SK-N-SH treated with all-trans-retinoic acid at 6 μM for 48 hours (cell line): Measurements from ENCODE around the gene HIBCH.

ENCODE experiments used
- ATAC-seq: fragments of 200-7000 bp; cut with Tn5 transposase; 3 replicates; pipeline ENCODE4 v1.9.1; 2020; ENCODE audit warnings: mild to moderate bottlenecking, moderate library complexity
- ARNTL ChIP-seq: fragments of 450-650 bp; formaldehyde crosslinking; IDR thresholded peaks from 2 replicates; pipeline ENCODE4 v1.5.0; 2020; ENCODE audit warnings: low read depth, mild to moderate bottlenecking, moderate library complexity, borderline replicate concordance
- CREB5 ChIP-seq: fragments of 250-450 bp; sonication (Bioruptor Pico); IDR thresholded peaks from 2 replicates; pipeline ENCODE4 v1.5.1; 2020; ENCODE audit warnings: low read depth, mild to moderate bottlenecking, moderate library complexity
- CSDC2 ChIP-seq: fragments of 250-450 bp; sonication (Bioruptor Pico); IDR thresholded peaks from 2 replicates; pipeline ENCODE4 v1.5.0; 2020; ENCODE audit warnings: mild to moderate bottlenecking, moderate library complexity
- CSRNP3 ChIP-seq: fragments of 250-450 bp; sonication (Bioruptor Pico); IDR thresholded peaks from 2 replicates; pipeline ENCODE4 v1.5.1; 2021; ENCODE audit warnings: mild to moderate bottlenecking, moderate library complexity
- ESRRG ChIP-seq: fragments of 250-450 bp; sonication (Bioruptor Pico); IDR thresholded peaks from 2 replicates; pipeline ENCODE4 v1.6.1; 2021; ENCODE audit warnings: mild to moderate bottlenecking
- GLIS3 ChIP-seq: fragments of 250-450 bp; sonication (Bioruptor Pico); IDR thresholded peaks from 2 replicates; pipeline ENCODE4 v1.5.0; 2020; ENCODE audit warnings: mild to moderate bottlenecking, moderate library complexity
- ISL1 ChIP-seq: fragments of 250-450 bp; sonication (Bioruptor Pico); IDR thresholded peaks from 2 replicates; pipeline ENCODE4 v2.1.2; 2022; ENCODE audit warnings: mild to moderate bottlenecking, moderate library complexity
- OSR1 ChIP-seq: fragments of 250-450 bp; sonication (Bioruptor Pico); IDR thresholded peaks from 2 replicates; pipeline ENCODE4 v1.8.0; 2022; ENCODE audit warnings: moderate library complexity, mild to moderate bottlenecking, inconsistent platforms
- PATZ1 ChIP-seq: fragments of 250-450 bp; sonication (Bioruptor Pico); IDR thresholded peaks from 2 replicates; pipeline ENCODE4 v1.8.0; 2020; ENCODE audit warnings: mild to moderate bottlenecking, moderate library complexity, borderline replicate concordance
- POU6F1 ChIP-seq: fragments of 250-450 bp; sonication (Bioruptor Pico); IDR thresholded peaks from 2 replicates; pipeline ENCODE4 v1.8.0; 2021; ENCODE audit warnings: low read depth, mild to moderate bottlenecking, moderate library complexity, borderline replicate concordance
- PPARA ChIP-seq: fragments of 250-450 bp; sonication (Bioruptor Pico); IDR thresholded peaks from 2 replicates; pipeline ENCODE4 v1.5.0; 2020; ENCODE audit warnings: mild to moderate bottlenecking, borderline replicate concordance
- RARB ChIP-seq: fragments of 250-450 bp; sonication (Bioruptor Pico); IDR thresholded peaks from 2 replicates; pipeline ENCODE4 v1.8.0; 2021; ENCODE audit warnings: mild to moderate bottlenecking, moderate library complexity
- SNAI2 ChIP-seq: fragments of 250-450 bp; sonication (Bioruptor Pico); IDR thresholded peaks from 2 replicates; pipeline ENCODE4 v1.5.0; 2020; ENCODE audit warnings: mild to moderate bottlenecking, moderate library complexity
- TCF4 ChIP-seq: fragments of 250-450 bp; sonication (Bioruptor Pico); IDR thresholded peaks from 2 replicates; pipeline ENCODE4 v1.8.0; 2021; ENCODE audit warnings: mild to moderate bottlenecking, moderate library complexity, borderline replicate concordance
- TOX ChIP-seq: fragments of 250-450 bp; sonication (Bioruptor Pico); IDR thresholded peaks from 2 replicates; pipeline ENCODE4 v1.8.0; 2021; ENCODE audit warnings: mild to moderate bottlenecking, moderate library complexity, borderline replicate concordance
- TSHZ2 ChIP-seq: fragments of 250-450 bp; sonication (Bioruptor Pico); IDR thresholded peaks from 2 replicates; pipeline ENCODE4 v1.5.0; 2020; ENCODE audit warnings: mild to moderate bottlenecking, moderate library complexity
- ZC3H10 ChIP-seq: fragments of 250-450 bp; sonication (Bioruptor Pico); IDR thresholded peaks from 2 replicates; pipeline ENCODE4 v1.5.1; 2021; ENCODE audit warnings: mild to moderate bottlenecking, moderate library complexity
- ZFP30 ChIP-seq: fragments of 450-650 bp; formaldehyde crosslinking; IDR thresholded peaks from 2 replicates; pipeline ENCODE4 v1.5.0; 2022; ENCODE audit warnings: mild to moderate bottlenecking, moderate library complexity
- ZNF70 ChIP-seq: fragments of 450-650 bp; formaldehyde crosslinking; IDR thresholded peaks from 2 replicates; pipeline ENCODE4 v1.5.0; 2020; ENCODE audit warnings: mild to moderate bottlenecking, moderate library complexity
- ZNF8 ChIP-seq: fragments of 450-650 bp; formaldehyde crosslinking; IDR thresholded peaks from 2 replicates; pipeline ENCODE4 v1.5.0; 2020; ENCODE audit warnings: mild to moderate bottlenecking, moderate library complexity

Gene HIBCH

GRCh38 chr2:190250421-190250820 lies 69.2 kb downstream of the HIBCH start:
- TF ChIP-seq PPARA, result no peak
- TF ChIP-seq ZNF70 (CRISPR knock-in tag), result no peak
- no peak for TF ChIP-seq OSR1
- no peak for TF ChIP-seq ZC3H10 (CRISPR knock-in tag)
- TF ChIP-seq POU6F1 (CRISPR knock-in tag), result no peak
- no peak for TF ChIP-seq ARNTL (CRISPR knock-in tag)
- no peak for TF ChIP-seq ISL1 (CRISPR knock-in tag)
- TF ChIP-seq CREB5 (CRISPR knock-in tag), result no peak
- TF ChIP-seq ESRRG (CRISPR knock-in tag), result no peak
- TF ChIP-seq TSHZ2 (CRISPR knock-in tag), result no peak
- no peak for ATAC-seq

GRCh38 chr2:190235551-190236075 lies 84.0 kb downstream of the HIBCH start:
- no peak for ATAC-seq
- no peak for TF ChIP-seq ARNTL (CRISPR knock-in tag)
- TF ChIP-seq ZFP30 (CRISPR knock-in tag), result no peak
- no peak for TF ChIP-seq CSRNP3 (CRISPR knock-in tag)
- no peak for TF ChIP-seq GLIS3 (CRISPR knock-in tag)
- no peak for TF ChIP-seq RARB (CRISPR knock-in tag)
- no peak for TF ChIP-seq ZNF8
- no peak for TF ChIP-seq OSR1
- TF ChIP-seq ISL1 (CRISPR knock-in tag), result no peak
- TF ChIP-seq CREB5 (CRISPR knock-in tag), result no peak
- no peak for TF ChIP-seq PATZ1 (CRISPR knock-in tag)

- no peak for ATAC-seq
- TF ChIP-seq GLIS3 (CRISPR knock-in tag) (no peak), POU6F1 (CRISPR knock-in tag) (no peak), CSDC2 (CRISPR knock-in tag) (no peak), ZC3H10 (CRISPR knock-in tag) (no peak), RARB (CRISPR knock-in tag) (no peak), SNAI2 (CRISPR knock-in tag) (no peak), ZNF8 (no peak), TOX (no peak), TSHZ2 (CRISPR knock-in tag) (no peak), ZNF70 (CRISPR knock-in tag) (no peak), TCF4 (CRISPR knock-in tag) (no peak), CREB5 (CRISPR knock-in tag) (no peak), PPARA (no peak)
These were observed 84.5 kb downstream of the HIBCH start for GRCh38 chr2:190235101-190235500.
